Skeletal muscle tissue (tissue), 4 donors: ENCODE measurements around the gene HDAC4. TPM values are rescaled to one million over a fixed set of nuclear protein-coding genes. Genes with fewer than 3 reads are reported as not detected.

Source experiments
- H3K27ac ChIP-seq: one replicate; pipeline ENCODE4 v1.7.0; 2013; ENCODE audit warnings: mild to moderate bottlenecking, low read depth, low read length, inconsistent platforms
- H3K27me3 ChIP-seq, 3 donors: one replicate each; pipeline ENCODE4 v1.7.0; 2013; ENCODE audit warnings: low read length in 3 of 3; ENCODE audit not compliant: control insufficient read depth in 3 of 3, insufficient read depth in 3 of 3
- H3K36me3 ChIP-seq, 3 donors: one replicate each; pipeline ENCODE4 v1.7.0; 2013; ENCODE audit warnings: low read length in 3 of 3; ENCODE audit not compliant: control insufficient read depth in 3 of 3, insufficient read depth in 3 of 3
- H3K4me1 ChIP-seq, 3 donors: one replicate each; pipeline ENCODE4 v1.7.0; 2013; ENCODE audit warnings: low read length in 3 of 3, mild to moderate bottlenecking in 3 of 3; ENCODE audit not compliant: control insufficient read depth in 3 of 3, insufficient read depth in 3 of 3
- H3K4me3 ChIP-seq, 3 donors: one replicate each; pipeline ENCODE4 v1.7.0; 2013; ENCODE audit warnings: low read length in 3 of 3
- H3K9ac ChIP-seq, 3 donors: one replicate each; pipeline ENCODE4 v1.7.0; 2013; ENCODE audit warnings: low read length in 3 of 3, mild to moderate bottlenecking in 3 of 3, moderate library complexity in 2 of 3, low read depth in 1 of 3
- H3K9me3 ChIP-seq, 3 donors: one replicate each; pipeline ENCODE4 v1.7.0; 2013; ENCODE audit warnings: low read length in 3 of 3; ENCODE audit not compliant: control insufficient read depth in 3 of 3
- total RNA-seq: library from RNA; depleted of rRNA; stranded (reverse); fragments of >200 nt; gene quantifications from one replicate; pipeline ENCODE4 v1.2.3, GENCODE V29; 2014
- donor health status: Osteomylitis.

Gene HDAC4
- total RNA-seq, 1 donor from 2014 or later: 23.5 TPM

DNA sequence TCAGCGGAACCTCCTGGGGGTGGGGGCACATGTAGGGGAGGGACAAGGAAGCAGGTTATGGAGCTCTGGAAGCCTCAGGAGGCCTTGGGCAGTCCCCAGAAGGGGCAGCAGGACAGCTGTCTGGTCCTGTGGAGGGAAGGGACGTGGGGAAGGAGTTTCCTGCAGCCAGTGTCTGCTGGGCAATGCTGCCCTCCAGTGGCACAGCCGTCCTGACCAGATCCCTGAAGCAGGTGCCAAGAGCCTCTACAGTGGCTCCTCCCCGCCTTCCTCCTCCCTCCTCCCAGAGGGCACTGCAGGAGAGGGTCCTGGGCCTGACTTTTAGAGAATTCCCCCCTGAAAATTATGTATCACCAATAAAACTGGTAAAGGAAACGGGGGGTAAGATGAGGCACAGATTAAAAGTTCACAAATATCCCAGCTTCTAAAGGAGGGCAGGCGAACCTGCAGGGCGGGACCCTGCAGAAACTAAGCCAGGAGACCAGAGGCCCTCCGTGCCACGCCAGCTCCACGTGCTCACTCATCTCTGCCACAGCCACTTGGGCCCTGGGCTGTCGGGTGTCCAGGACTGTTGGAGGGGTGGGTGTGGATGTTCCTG, 294.4 kb downstream of the HDAC4 start:
- Histone ChIP-seq H3K27me3 (no peaks in the 10 kb centered on the region), H3K27ac (no peak overlapping the region), H3K36me3 (peaks cover 59 to 86% (median 78%) of the 10 kb centered on the region in 3 donors), H3K9me3 (no peaks in the 10 kb centered on the region), H3K4me3 (no peak overlapping the region), H3K4me1 (peaks cover 14 to 43% (median 18%) of the 10 kb centered on the region in 3 donors), H3K9ac (no peak overlapping the region)

DNA sequence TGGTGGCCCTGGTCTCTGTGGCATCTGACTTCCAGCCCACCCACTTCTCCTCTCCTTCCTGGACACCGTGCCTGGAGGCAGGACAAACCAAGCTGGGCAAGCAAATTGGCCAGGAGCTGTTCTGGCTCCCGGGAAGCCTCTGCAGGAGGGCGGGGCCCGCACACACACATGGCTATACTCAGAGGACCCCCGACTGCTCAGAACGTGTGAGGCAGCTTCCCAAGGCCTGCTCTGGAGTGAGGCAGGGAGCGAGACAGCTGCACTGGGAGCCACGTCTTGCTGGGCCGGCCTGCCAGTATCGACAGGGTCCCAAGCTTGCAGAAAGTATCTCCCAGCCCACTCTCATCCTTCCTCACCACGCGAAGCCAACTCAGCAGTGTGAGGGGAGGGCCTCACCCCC, 295.6 kb downstream of the HDAC4 start:
- Histone ChIP-seq H3K4me1 (peaks cover 14 to 43% (median 18%) of the 10 kb centered on the region in 3 donors), H3K4me3 (no peak overlapping the region), H3K27ac (no peak overlapping the region), H3K27me3 (no peaks in the 10 kb centered on the region), H3K36me3 (peaks cover 59 to 86% (median 79%) of the 10 kb centered on the region in 3 donors), H3K9ac (no peak overlapping the region), H3K9me3 (no peaks in the 10 kb centered on the region)

DNA sequence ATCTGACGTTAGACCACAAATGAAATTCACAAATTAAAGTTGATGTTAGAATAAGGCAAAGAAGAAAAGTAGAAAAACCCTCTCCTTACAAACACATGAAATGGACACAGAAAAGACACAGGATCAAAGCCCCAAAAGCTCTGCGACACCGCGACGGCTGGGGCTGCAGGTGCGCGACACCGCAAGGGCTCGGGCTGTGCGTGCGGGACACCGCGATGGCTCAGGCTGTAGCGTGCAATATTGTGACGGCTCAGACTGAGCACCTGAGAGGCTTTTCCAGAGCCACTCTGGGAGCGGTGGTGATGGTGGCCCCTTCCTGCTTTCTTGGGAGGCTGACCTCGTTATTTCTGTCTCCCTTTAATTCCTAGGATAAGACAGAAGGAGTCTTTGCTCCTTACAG, 296.0 kb downstream of the HDAC4 start:
- Histone ChIP-seq H3K36me3 (peaks cover 59 to 86% (median 79%) of the 10 kb centered on the region in 3 donors), H3K27me3 (no peaks in the 10 kb centered on the region), H3K27ac (no peak overlapping the region), H3K4me3 (no peak overlapping the region), H3K4me1 (peaks cover 14 to 43% (median 18%) of the 10 kb centered on the region in 3 donors), H3K9ac (no peak overlapping the region), H3K9me3 (no peaks in the 10 kb centered on the region)

DNA sequence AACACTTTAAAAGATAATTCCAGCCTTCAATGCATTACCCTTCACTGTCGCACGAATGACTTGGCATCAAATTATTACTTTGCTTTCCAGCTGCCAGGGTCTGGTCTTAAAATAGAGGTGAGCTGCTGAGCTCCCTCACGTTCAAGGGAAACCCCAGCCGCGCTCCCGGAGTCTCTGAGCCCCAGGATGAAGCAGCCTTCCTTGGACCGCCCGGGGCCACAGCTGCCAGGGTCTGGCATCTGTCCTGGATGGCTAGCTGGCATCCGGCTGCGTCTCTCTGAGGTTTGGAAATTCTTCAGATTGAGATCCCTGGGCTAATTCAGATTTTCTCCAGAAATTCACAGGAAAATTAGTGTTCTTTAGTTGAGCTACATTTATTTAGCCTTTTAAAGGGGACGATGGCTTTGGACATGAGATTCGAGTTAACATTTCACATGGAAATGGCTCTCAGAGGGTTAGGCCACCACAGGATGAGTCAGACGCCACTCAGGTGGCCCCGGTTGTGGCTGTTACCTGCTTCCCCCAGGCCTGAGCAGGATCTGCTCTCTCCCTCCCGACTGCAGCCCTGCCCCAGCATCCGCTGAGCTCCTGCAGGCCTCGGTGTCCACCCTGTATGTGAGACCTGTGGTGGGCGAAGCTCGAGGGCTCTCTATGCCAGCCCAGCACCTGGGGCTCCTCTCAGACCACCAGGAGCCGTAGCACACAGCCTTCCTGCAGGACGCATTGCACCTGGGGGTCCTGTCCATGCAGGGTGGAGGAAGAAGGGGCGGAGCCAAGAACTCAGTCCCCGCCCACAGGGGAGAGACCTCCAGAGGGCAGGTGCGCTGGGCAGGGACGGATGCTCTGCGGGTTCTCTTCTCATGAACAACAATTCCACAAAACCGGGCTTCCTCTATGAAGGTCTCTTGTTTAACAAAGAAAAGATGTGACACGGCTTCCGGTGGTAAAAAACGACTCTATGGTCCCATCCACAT, 297.4 kb downstream of the HDAC4 start:
- H3K9ac ChIP-seq: peak overlapping the region in 2 of 3 donors; percentile 25 to 34
- H3K4me1 ChIP-seq: peaks cover 14 to 46% (median 18%) of the 10 kb centered on the region in 3 donors
- no peaks in the 10 kb centered on the region for H3K9me3 ChIP-seq
- H3K36me3 ChIP-seq: peaks cover 49 to 81% (median 72%) of the 10 kb centered on the region in 3 donors
- no peaks in the 10 kb centered on the region for H3K27me3 ChIP-seq
- H3K27ac ChIP-seq: peak overlapping the region; percentile 16
- no peak overlapping the region for H3K4me3 ChIP-seq

DNA sequence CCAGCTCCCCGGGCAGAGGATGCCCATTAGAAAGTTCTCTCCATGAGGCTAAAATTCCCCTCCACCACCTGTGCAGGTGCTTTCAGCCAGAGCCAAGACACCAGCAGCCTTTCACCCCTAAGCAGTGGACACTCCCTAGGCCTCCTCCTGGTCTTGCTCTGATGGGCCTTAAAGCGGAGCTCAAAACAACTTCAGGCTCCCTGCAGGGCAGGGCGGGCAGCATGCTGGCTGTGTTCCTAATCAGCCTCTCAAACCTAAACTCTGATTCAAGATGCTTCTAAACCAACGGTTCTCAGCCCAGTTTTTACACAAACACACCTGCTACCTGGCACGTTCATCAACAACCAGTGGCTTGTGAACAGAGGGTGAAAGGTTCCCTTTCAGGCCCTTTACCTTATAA, 298.6 kb downstream of the HDAC4 start:
- H3K9ac ChIP-seq: peak overlapping the region in 2 of 3 donors; percentile 8 to 56
- H3K4me1 ChIP-seq: peaks cover 14 to 58% (median 18%) of the 10 kb centered on the region in 3 donors
- peaks cover 38 to 74% (median 71%) of the 10 kb centered on the region in 3 donors for H3K36me3 ChIP-seq
- H3K27ac ChIP-seq: peak overlapping the region; percentile 64
- no peaks in the 10 kb centered on the region for H3K27me3 ChIP-seq
- no peaks in the 10 kb centered on the region for H3K9me3 ChIP-seq
- H3K4me3 ChIP-seq: no peak overlapping the region

DNA sequence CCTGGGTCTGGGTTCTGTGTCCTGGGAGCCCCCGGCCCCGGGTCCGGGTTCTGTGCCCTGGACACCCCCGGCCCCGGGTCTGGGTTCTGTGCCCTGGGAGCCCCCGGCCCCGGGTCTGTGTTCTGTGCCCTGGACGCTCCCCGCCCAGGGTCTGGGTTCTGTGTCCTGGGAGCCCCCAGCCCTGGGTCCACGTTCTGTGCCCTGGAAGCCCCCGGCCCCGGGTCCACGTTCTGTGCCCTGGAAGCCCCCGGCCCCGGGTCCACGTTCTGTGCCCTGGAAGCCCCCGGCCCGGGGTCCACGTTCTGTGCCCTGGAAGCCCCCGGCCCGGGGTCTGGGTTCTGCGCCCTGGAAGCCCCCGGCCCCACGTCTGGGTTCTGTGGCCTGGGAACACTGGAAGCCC, 299.0 kb downstream of the HDAC4 start:
- Histone ChIP-seq H3K36me3 (peaks cover 34 to 70% (median 68%) of the 10 kb centered on the region in 3 donors), H3K9me3 (no peaks in the 10 kb centered on the region), H3K4me3 (no peak overlapping the region), H3K9ac (no peak overlapping the region), H3K27ac (peak overlapping the region; percentile 64), H3K27me3 (no peaks in the 10 kb centered on the region), H3K4me1 (peaks cover 14 to 54% (median 18%) of the 10 kb centered on the region in 3 donors)

DNA sequence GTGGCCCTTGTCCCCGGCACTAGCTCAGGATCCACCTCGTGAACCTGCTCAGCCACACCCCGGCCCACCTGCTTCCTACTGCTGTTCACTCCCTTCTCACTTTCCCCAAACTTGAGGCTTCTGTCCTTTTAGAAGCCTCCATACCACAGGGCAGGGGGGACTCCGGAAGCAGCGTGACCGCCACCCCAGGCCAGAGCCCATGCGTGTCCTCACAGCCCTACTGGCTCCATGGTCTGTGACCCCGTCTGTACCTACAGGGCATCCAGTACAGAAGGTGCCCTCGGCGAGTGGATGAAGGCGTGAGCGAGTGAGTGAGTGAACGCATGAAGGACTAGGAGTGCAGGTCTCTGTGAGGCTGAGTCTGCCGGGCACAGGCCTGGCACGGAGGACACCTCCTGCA, 299.7 kb downstream of the HDAC4 start:
- H3K27me3 ChIP-seq: no peaks in the 10 kb centered on the region
- H3K4me1 ChIP-seq: peaks cover 14 to 47% (median 18%) of the 10 kb centered on the region in 3 donors
- no peak overlapping the region for H3K27ac ChIP-seq
- no peak overlapping the region for H3K4me3 ChIP-seq
- H3K9ac ChIP-seq: no peak overlapping the region
- H3K36me3 ChIP-seq: peaks cover 31 to 66% (median 63%) of the 10 kb centered on the region in 3 donors
- no peaks in the 10 kb centered on the region for H3K9me3 ChIP-seq

DNA sequence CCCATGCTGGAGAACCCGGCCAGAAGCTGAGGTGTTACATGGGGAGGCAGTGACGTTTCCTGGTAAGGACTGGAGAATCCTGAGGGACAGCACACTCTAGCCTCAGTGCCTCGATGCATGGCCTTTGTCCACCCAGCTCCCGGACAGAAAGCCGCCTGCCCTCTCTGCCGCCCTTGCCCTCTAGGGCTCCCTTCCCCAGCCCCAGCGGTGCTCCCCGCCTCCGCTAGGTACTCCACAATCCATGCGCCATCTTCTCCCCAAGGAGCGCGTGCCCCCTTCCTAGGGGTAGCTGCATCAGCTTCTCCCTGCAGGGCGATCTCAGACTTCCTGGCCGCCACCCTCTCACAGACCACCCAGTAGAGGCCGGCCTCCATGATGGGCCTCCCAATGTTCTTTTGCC, 301.3 kb downstream of the HDAC4 start:
- peaks cover 32 to 64% (median 58%) of the 10 kb centered on the region in 3 donors for H3K36me3 ChIP-seq
- H3K4me1 ChIP-seq: peaks cover 14 to 36% (median 18%) of the 10 kb centered on the region in 3 donors
- no peak overlapping the region for H3K27ac ChIP-seq
- no peaks in the 10 kb centered on the region for H3K9me3 ChIP-seq
- no peak overlapping the region for H3K9ac ChIP-seq
- no peaks in the 10 kb centered on the region for H3K27me3 ChIP-seq
- H3K4me3 ChIP-seq: no peak overlapping the region

DNA sequence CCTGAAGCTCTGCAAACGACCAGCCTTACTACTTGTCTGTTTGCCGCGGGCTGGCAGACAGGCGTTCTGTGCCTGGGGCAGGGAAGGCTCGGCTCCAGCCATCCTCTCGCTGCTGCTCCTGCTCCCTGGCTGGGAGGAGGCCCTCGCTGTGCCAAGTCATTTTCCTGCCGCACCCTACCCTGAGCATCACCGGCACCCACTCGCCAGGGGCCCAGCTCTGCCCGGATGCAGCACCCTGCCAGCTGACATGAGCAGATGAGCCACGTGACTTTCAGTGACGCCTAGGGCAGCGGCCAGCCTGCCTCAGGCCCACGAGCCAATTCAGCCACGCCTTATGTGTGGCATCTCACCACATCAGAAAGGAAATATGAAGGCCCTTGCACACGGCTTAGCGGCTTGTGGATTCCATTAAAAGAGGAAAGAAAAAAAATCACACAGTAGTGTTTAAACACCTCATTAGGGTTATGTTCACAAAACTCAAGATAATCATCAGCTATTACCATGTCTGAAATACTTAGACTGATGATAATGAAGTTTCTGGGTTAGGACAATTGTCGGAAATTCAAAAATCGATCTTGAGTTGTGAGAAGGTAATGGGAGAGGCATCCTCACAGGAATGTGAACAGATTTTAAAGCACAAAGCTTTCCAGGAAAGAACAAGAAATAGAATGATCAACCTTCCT, 302.4 kb downstream of the HDAC4 start:
- H3K36me3 ChIP-seq: peaks cover 41 to 61% (median 59%) of the 10 kb centered on the region in 3 donors
- H3K27ac ChIP-seq: peak overlapping the region; percentile 38
- peaks cover 10 to 31% (median 14%) of the 10 kb centered on the region in 3 donors for H3K4me1 ChIP-seq
- H3K9me3 ChIP-seq: no peaks in the 10 kb centered on the region
- no peak overlapping the region for H3K4me3 ChIP-seq
- H3K9ac ChIP-seq: no peak overlapping the region
- no peaks in the 10 kb centered on the region for H3K27me3 ChIP-seq
